GM21619 (cell line): ENCODE data around the gene MBD2.

Experiments
- ATAC-seq: cut with Tn5 transposase; IDR thresholded peaks from one replicate; pipeline ENCODE4 v1.9.1; 2021; ENCODE audit not compliant: unreplicated experiment

MBD2 gene

GRCh38 chr18:54203914-54204313 is 20.6 kb downstream of the MBD2 start:
- peak; percentile 71 for ATAC-seq

GRCh38 chr18:54202851-54203250 is 21.6 kb downstream of the MBD2 start:
- no peak for ATAC-seq

- no peak for ATAC-seq
Measured at GRCh38 chr18:54197747-54198411, 26.6 kb downstream of the MBD2 start.

- ATAC-seq = no peak
Measured at GRCh38 chr18:54193786-54194185, 30.7 kb downstream of the MBD2 start.

- no peak for ATAC-seq
Measured at GRCh38 chr18:54192900-54193299, 31.6 kb downstream of the MBD2 start.

- no peak for ATAC-seq
Measured at GRCh38 chr18:54192415-54192814, 32.1 kb downstream of the MBD2 start.

GRCh38 chr18:54191352-54191751 is 33.1 kb downstream of the MBD2 start:
- ATAC-seq = no peak

GRCh38 chr18:54187372-54187771 is 37.1 kb downstream of the MBD2 start:
- ATAC-seq = no peak

- no peak for ATAC-seq
Measured at GRCh38 chr18:54184836-54185235, 39.6 kb downstream of the MBD2 start.

GRCh38 chr18:54183390-54183789 is 41.1 kb downstream of the MBD2 start:
- ATAC-seq = no peak

- ATAC-seq = peak; percentile 58
Measured at GRCh38 chr18:54181856-54182602, 42.4 kb downstream of the MBD2 start.

GRCh38 chr18:54173980-54174630 is 50.4 kb downstream of the MBD2 start:
- ATAC-seq = peak; percentile 49

GRCh38 chr18:54173250-54173649 is 51.2 kb downstream of the MBD2 start:
- ATAC-seq = no peak

GRCh38 chr18:54169431-54170403 is 54.8 kb downstream of the MBD2 start:
- no peak for ATAC-seq

- no peak for ATAC-seq
Measured at GRCh38 chr18:54165450-54165849, 59.0 kb downstream of the MBD2 start.

GRCh38 chr18:54163453-54163852 is 61.0 kb downstream of the MBD2 start:
- ATAC-seq = no peak

- ATAC-seq = no peak
Measured at GRCh38 chr18:54162431-54162830, 62.0 kb downstream of the MBD2 start.

GRCh38 chr18:54161267-54161666 is 63.2 kb downstream of the MBD2 start:
- no peak for ATAC-seq

GRCh38 chr18:54159906-54160305 is 64.6 kb downstream of the MBD2 start:
- ATAC-seq = no peak

- no peak for ATAC-seq
Measured at GRCh38 chr18:54157646-54158385, 66.7 kb downstream of the MBD2 start.
